Breast epithelium (tissue), 4 donors: ENCODE results near the gene URM1. TPM values are rescaled to one million over a fixed set of nuclear protein-coding genes. Genes with fewer than 3 reads are reported as not detected.

Experiments used
- DNase-seq, 2 donors: peaks; one replicate each; pipeline ENCODE4 v3.0.0-alpha.2; 2019; ENCODE audit warnings: low spot score in 2 of 2
- H3K27ac ChIP-seq, 2 donors: fragments of 200-600 bp; sonication (generic) in 1 of 2; one replicate each; pipeline ENCODE4 v1.5.1; 2016 to 2019; ENCODE audit warnings: mild to moderate bottlenecking in 1 of 2
- H3K27me3 ChIP-seq, 2 donors: fragments of 200-600 bp; sonication (generic) in 1 of 2; one replicate each; pipeline versions ENCODE4 v1.5.1 to v1.6.0; 2017 to 2019; ENCODE audit warnings: control low read depth in 1 of 2, mild to moderate bottlenecking in 1 of 2
- H3K36me3 ChIP-seq: fragments of 200-600 bp; one replicate; pipeline ENCODE4 v1.5.1; 2019
- H3K4me1 ChIP-seq, 2 donors: fragments of 200-600 bp; sonication (generic); one replicate each; pipeline ENCODE4 v1.5.1; 2016 to 2019; ENCODE audit warnings: control low read depth in 1 of 2
- H3K4me3 ChIP-seq, 3 donors: fragments of 200-600 bp; sonication (generic); 1 replicate in 2 of 3; 2 replicates in 1 of 3; pipeline ENCODE4 v1.5.1; 2016 to 2019; ENCODE audit warnings: mild to moderate bottlenecking in 3 of 3, moderate library complexity in 2 of 3
- H3K9me3 ChIP-seq, 2 donors: fragments of 200-600 bp; sonication (generic) in 1 of 2; one replicate each; pipeline ENCODE4 v1.5.1; 2016 to 2019; ENCODE audit warnings: control low read depth in 1 of 2
- POLR2A ChIP-seq: fragments of 450-650 bp; IDR thresholded peaks from one replicate; pipeline ENCODE4 v1.6.1; 2016; ENCODE audit warnings: antibody characterized with exemption, mild to moderate bottlenecking, moderate library complexity
- POLR2AphosphoS5 ChIP-seq, 3 donors: sonication (generic); formaldehyde crosslinking; IDR thresholded peaks; one replicate each; pipeline ENCODE4 v1.6.1; 2017; ENCODE audit warnings: antibody characterized with exemption in 3 of 3
- intact Hi-C: fragments of 100-400 bp; cut with DNase I; formaldehyde crosslinking; loops from one replicate; pipeline ENCODE4 v1.15.1; 2023; ENCODE audit warnings: low total_unique reads
- total RNA-seq, 3 donors: library from RNA; depleted of rRNA; stranded (reverse); fragments of >200 nt; gene quantifications; one replicate each; pipeline ENCODE4 v1.1.0, GENCODE V29; 2016
- TF ChIP-seq, protein P1 (sequence below), 3 donors: fragments of 450-650 bp; IDR thresholded peaks; one replicate each; pipeline ENCODE4 v1.5.1; 2016 to 2017; ENCODE audit warnings: antibody characterized with exemption in 3 of 3, mild to moderate bottlenecking in 3 of 3, moderate library complexity in 3 of 3

The URM1 gene
- total RNA-seq, 3 donors from 2014 or later = 21.3 to 24.1 (median 23.8) TPM

DNA sequence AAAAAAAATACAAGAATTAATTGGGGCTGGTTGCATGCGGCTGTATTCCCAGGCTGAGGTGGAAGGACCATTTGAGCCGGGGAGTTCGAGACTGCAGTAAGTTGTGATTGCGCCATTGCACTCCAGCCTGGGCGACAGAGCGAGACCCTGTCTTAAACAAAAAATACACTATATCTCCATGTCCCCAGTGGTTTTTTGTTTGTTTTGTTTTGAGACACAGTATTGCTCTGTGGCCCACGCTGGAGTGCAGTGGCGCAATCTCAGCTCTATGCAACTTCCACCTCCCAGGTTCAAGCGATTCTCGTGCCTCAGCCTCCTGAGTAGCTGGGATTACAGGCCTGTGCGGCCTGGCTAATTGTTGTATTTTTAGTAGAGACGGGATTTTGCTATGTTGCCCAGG, 47.4 kb upstream of the URM1 start:
- no peaks in the 10 kb centered on the region for H3K36me3 ChIP-seq
- peak overlapping the region; percentile 78 to 95 (median 94) for H3K4me3 ChIP-seq
- TF ChIP-seq POLR2AphosphoS5 (IDR thresholded peaks at IDR 0.05) (no peak), POLR2A (no peak)
- TF ChIP-seq, protein P1, sequence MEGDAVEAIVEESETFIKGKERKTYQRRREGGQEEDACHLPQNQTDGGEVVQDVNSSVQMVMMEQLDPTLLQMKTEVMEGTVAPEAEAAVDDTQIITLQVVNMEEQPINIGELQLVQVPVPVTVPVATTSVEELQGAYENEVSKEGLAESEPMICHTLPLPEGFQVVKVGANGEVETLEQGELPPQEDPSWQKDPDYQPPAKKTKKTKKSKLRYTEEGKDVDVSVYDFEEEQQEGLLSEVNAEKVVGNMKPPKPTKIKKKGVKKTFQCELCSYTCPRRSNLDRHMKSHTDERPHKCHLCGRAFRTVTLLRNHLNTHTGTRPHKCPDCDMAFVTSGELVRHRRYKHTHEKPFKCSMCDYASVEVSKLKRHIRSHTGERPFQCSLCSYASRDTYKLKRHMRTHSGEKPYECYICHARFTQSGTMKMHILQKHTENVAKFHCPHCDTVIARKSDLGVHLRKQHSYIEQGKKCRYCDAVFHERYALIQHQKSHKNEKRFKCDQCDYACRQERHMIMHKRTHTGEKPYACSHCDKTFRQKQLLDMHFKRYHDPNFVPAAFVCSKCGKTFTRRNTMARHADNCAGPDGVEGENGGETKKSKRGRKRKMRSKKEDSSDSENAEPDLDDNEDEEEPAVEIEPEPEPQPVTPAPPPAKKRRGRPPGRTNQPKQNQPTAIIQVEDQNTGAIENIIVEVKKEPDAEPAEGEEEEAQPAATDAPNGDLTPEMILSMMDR (IDR thresholded peaks at IDR 0.05) = no peak
- no peaks in the 10 kb centered on the region for H3K9me3 ChIP-seq
- DNase-seq = no peak
- H3K27ac ChIP-seq = no peak overlapping the region
- peaks cover 3 to 20% of the 10 kb centered on the region in 2 donors for H3K4me1 ChIP-seq
- intact Hi-C loops = no loop called here
- H3K27me3 ChIP-seq = no peaks in the 10 kb centered on the region

DNA sequence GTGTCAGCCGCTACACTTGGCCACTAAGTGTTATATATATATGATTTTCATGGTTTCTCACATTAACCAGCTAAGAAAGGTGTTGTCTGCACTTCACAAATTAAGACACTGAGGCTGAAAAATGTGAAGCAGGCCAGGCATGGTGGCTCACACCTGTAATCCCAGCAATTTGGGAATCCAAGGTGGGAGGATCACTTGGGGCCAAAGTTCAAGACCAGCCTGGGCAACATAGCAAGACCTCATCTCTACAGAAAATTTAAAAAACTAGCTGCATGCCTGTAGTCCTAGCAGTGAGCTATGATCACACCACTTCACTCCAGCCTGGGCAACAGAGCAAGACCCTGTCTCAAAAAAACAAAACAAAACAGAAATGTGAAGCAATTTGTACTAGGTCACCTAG, 46.8 kb upstream of the URM1 start:
- DNase-seq = no peak
- no peak for TF ChIP-seq POLR2AphosphoS5 (IDR thresholded peaks at IDR 0.05)
- TF ChIP-seq POLR2A = no peak
- TF ChIP-seq, protein P1 (IDR thresholded peaks at IDR 0.05) = no peak
- Histone ChIP-seq H3K27me3 (no peaks in the 10 kb centered on the region), H3K27ac (no peak overlapping the region), H3K36me3 (no peaks in the 10 kb centered on the region), H3K9me3 (no peaks in the 10 kb centered on the region), H3K4me3 (no peak overlapping the region), H3K4me1 (peaks cover 3 to 20% of the 10 kb centered on the region in 2 donors)
- intact Hi-C loops = no loop called here

DNA sequence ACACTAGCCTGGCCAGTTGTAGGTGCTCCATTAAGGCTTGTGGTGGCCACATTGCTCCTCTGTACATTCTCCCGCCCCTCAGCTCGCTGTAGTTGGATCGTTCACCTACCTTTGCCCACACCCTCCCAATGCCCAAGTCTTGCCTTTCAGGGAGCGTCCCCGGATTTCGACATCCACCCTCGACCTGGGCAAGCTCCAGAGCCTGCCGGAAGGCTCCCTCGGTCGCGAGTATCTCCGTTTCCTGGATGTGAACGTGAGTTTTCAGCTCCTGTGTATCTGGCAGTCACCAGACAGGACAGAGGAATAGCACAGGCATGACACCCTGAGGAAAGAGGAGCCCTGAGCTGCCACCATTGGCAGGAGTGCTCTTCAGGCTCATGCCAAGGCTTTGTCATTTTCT, 45.5 kb upstream of the URM1 start:
- Histone ChIP-seq H3K9me3 (no peaks in the 10 kb centered on the region), H3K27me3 (no peaks in the 10 kb centered on the region), H3K4me3 (no peak overlapping the region), H3K27ac (no peak overlapping the region), H3K4me1 (peaks cover 3 to 20% of the 10 kb centered on the region in 2 donors), H3K36me3 (no peaks in the 10 kb centered on the region)
- DNase-seq = no peak
- TF ChIP-seq POLR2AphosphoS5 (IDR thresholded peaks at IDR 0.05) (no peak), POLR2A (no peak)
- TF ChIP-seq, protein P1 (IDR thresholded peaks at IDR 0.05) = no peak
- intact Hi-C loops = no loop called here

DNA sequence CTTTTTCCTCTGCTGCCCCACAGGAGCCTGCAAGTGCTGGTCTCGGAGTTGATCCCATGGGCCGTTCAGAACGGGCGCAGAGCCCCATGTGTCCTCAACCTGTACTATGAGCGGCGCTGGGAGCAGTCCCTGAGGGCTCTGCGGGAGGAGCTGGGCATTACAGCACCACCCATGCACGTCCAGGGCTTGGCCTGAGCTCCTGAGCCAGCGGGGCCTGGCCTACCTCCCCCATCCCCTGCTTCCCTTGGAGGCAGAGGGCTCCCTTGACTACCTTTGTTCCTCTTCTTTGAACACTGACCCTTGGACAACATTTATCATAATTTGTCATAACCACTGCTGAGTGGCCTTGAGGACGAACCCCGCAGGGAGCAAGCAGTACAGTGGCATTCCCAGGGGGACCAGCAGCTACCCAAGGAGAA, 37.7 kb upstream of the URM1 start:
- DNase-seq = no peak
- H3K4me3 ChIP-seq = no peak overlapping the region
- no peaks in the 10 kb centered on the region for H3K27me3 ChIP-seq
- H3K4me1 ChIP-seq = no peaks in the 10 kb centered on the region
- intact Hi-C loops = no loop called here
- no peak overlapping the region for H3K27ac ChIP-seq
- no peaks in the 10 kb centered on the region for H3K36me3 ChIP-seq
- TF ChIP-seq POLR2A (no peak), POLR2AphosphoS5 (IDR thresholded peaks at IDR 0.05) (no peak)
- TF ChIP-seq, protein P1 (IDR thresholded peaks at IDR 0.05) = no peak
- no peaks in the 10 kb centered on the region for H3K9me3 ChIP-seq

DNA sequence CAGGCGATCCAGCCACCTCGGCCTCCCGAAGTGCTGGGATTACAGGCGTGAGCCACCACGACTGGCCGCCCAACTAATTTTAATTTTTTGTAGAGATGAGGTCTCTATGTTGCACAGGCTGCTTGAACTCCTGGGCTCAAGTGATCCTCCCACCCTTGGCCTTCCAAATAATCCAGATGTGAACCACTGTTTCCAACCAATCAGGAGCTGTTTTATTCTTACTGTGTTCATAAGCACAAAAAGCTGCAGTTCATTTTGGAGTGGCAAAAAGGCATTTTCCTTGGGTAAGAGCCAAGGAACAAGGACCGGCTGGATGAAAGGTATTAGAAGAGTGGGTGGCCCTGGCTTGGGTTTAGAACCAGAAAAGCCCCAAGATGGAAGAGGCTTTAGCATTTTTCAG, 36.0 kb upstream of the URM1 start:
- DNase-seq = no peak
- intact Hi-C loops = no loop called here
- H3K36me3 ChIP-seq = no peaks in the 10 kb centered on the region
- H3K27ac ChIP-seq = no peak overlapping the region
- no peak for TF ChIP-seq POLR2AphosphoS5 (IDR thresholded peaks at IDR 0.05)
- TF ChIP-seq, protein P1 (IDR thresholded peaks at IDR 0.05) = no peak
- TF ChIP-seq POLR2A = no peak
- no peaks in the 10 kb centered on the region for H3K4me1 ChIP-seq
- H3K4me3 ChIP-seq = no peak overlapping the region
- H3K27me3 ChIP-seq = no peaks in the 10 kb centered on the region
- H3K9me3 ChIP-seq = no peaks in the 10 kb centered on the region
